ENCODE measurements around the gene ICAM2. TPM values are rescaled to one million over a fixed set of nuclear protein-coding genes. Genes with fewer than 3 reads are reported as not detected.

ICAM2 gene
- total and polyA plus RNA-seq, 4 donors: 9.6 to 17.5 (median 12.4) TPM

- TF ChIP-seq GABPA (IDR thresholded peaks at IDR 0.05 in 1 of 2, conservative IDR thresholded peaks at IDR 0.05 in 1 of 2): no peak
Observed at GRCh38 chr17:63960006-63960405, 60.4 kb downstream of the ICAM2 start (continued).

GRCh38 chr17:63956296-63956920 is 64.0 kb downstream of the ICAM2 start:
- H3K4me3 ChIP-seq (ENCODE audit: low read depth in 1 of 3, low read length in 3 of 3): no peak overlapping the region
- 96% methylated on average over 5 of the region's 5 CpGs for WGBS
- TF ChIP-seq HNF4A (conservative IDR thresholded peaks at IDR 0.05): no peak
- no peak for TF ChIP-seq JUND (IDR thresholded peaks at IDR 0.05)
- no peaks in the 10 kb centered on the region for H3K9me3 ChIP-seq (ENCODE audit: control insufficient read depth in 4 of 4, low read length in 3 of 4)
- H3K36me3 ChIP-seq (ENCODE audit: control insufficient read depth in 4 of 4, insufficient read depth in 3 of 4, low read depth in 1 of 4, low read length in 3 of 4): no peaks in the 10 kb centered on the region
- H3K9ac ChIP-seq (ENCODE audit: low read depth in 1 of 2, low read length in 2 of 2): no peak overlapping the region
- H3K27ac ChIP-seq (ENCODE audit: low read depth in 1 of 2, low read length in 2 of 2): no peak overlapping the region
- peaks cover 0 to 4% (median 3%) of the 10 kb centered on the region in 4 donors for H3K4me1 ChIP-seq (ENCODE audit: control insufficient read depth in 4 of 4, insufficient read depth in 4 of 4, low read length in 3 of 4)
- no peak for DNase-seq (ENCODE audit: low spot score)
- H3K27me3 ChIP-seq (ENCODE audit: control insufficient read depth in 4 of 4, insufficient read depth in 4 of 4, low read length in 3 of 4): no peaks in the 10 kb centered on the region

- no peaks in the 10 kb centered on the region for H3K36me3 ChIP-seq (ENCODE audit: control insufficient read depth in 4 of 4, insufficient read depth in 3 of 4, low read depth in 1 of 4, low read length in 3 of 4)
- DNase-seq (ENCODE audit: low spot score): no peak
- no peaks in the 10 kb centered on the region for H3K27me3 ChIP-seq (ENCODE audit: control insufficient read depth in 4 of 4, insufficient read depth in 4 of 4, low read length in 3 of 4)
- no peak overlapping the region for H3K9ac ChIP-seq (ENCODE audit: low read depth in 1 of 2, low read length in 2 of 2)
- no peaks in the 10 kb centered on the region for H3K9me3 ChIP-seq (ENCODE audit: control insufficient read depth in 4 of 4, low read length in 3 of 4)
- TF ChIP-seq YY1 (IDR thresholded peaks at IDR 0.05) (no peak), HNF4A (conservative IDR thresholded peaks at IDR 0.05) (no peak), MAX (IDR thresholded peaks at IDR 0.05) (no peak), FOXA1 (IDR thresholded peaks at IDR 0.05) (no peak), HNF4G (IDR thresholded peaks at IDR 0.05) (no peak), CTCF (IDR thresholded peaks at IDR 0.05; ENCODE audit: low read depth, low read length, missing input control) (no peak), ATF3 (IDR thresholded peaks at IDR 0.05) (no peak), JUND (IDR thresholded peaks at IDR 0.05) (no peak), FOXA2 (IDR thresholded peaks at IDR 0.05) (no peak), RXRA (IDR thresholded peaks at IDR 0.05) (no peak), TAF1 (conservative IDR thresholded peaks at IDR 0.05) (no peak), RAD21 (IDR thresholded peaks at IDR 0.05) (no peak)
- 92% methylated on average over 4 of the region's 4 CpGs for WGBS
- no peaks in the 10 kb centered on the region for H3K4me1 ChIP-seq (ENCODE audit: control insufficient read depth in 4 of 4, insufficient read depth in 4 of 4, low read length in 3 of 4)
- H3K4me3 ChIP-seq (ENCODE audit: low read depth in 1 of 3, low read length in 3 of 3): no peak overlapping the region
- no peak overlapping the region for H3K27ac ChIP-seq (ENCODE audit: low read depth in 1 of 2, low read length in 2 of 2)
Observed at GRCh38 chr17:63955791-63956190, 64.6 kb downstream of the ICAM2 start.

- Histone ChIP-seq H3K27me3 (ENCODE audit: control insufficient read depth in 4 of 4, insufficient read depth in 4 of 4, low read length in 3 of 4) (no peaks in the 10 kb centered on the region), H3K36me3 (ENCODE audit: control insufficient read depth in 4 of 4, insufficient read depth in 3 of 4, low read depth in 1 of 4, low read length in 3 of 4) (no peaks in the 10 kb centered on the region), H3K9me3 (ENCODE audit: control insufficient read depth in 4 of 4, low read length in 3 of 4) (no peaks in the 10 kb centered on the region), H3K4me3 (ENCODE audit: low read depth in 1 of 3, low read length in 3 of 3) (no peak overlapping the region), H3K4me1 (ENCODE audit: control insufficient read depth in 4 of 4, insufficient read depth in 4 of 4, low read length in 3 of 4) (no peaks in the 10 kb centered on the region), H3K27ac (ENCODE audit: low read depth in 1 of 2, low read length in 2 of 2) (no peak overlapping the region), H3K9ac (ENCODE audit: low read depth in 1 of 2, low read length in 2 of 2) (no peak overlapping the region)
- no peak for DNase-seq (ENCODE audit: low spot score)
- TF ChIP-seq YY1 (IDR thresholded peaks at IDR 0.05) (no peak), FOXA1 (IDR thresholded peaks at IDR 0.05) (no peak), HNF4G (IDR thresholded peaks at IDR 0.05) (no peak), HNF4A (conservative IDR thresholded peaks at IDR 0.05) (no peak), TAF1 (conservative IDR thresholded peaks at IDR 0.05) (no peak)
- 81% methylated on average over 11 of the region's 11 CpGs for WGBS
Observed at GRCh38 chr17:63955232-63955631, 65.2 kb downstream of the ICAM2 start.

Data from liver (tissue), 9 donors.